NCI-H2107 (cell line): ENCODE measurements around the gene EML4.
"Not testable (repeated sequence)": the region's sequence is repeated elsewhere in the genome, so short reads cannot be mapped to it uniquely, and the experiment has no call there.

ENCODE experiments used
- DNase-seq: peaks from one replicate; lab custom pipeline; 2025; lab: John Stamatoyannopoulos, UW

The EML4 gene

DNA sequence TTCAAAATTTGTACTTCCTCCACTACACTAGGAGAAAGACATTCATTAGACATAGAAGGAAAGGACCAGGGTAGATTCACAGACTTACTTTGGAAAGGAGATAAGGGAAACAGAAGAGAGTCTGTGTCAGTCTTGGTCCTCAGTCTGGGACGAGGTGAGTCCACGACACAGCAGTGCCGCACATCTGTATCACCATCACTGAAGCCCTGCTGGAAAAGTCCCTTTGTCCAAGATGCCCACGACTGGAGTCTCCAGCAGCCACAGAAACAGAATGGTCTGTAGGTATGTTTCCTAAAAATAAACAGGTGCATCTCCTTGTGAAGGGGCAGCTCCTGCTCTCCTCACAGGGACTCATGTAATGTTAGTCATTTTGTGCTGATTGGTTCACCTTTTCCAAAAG, 164.4 kb downstream of the EML4 start:
- no peak for DNase-seq

DNA sequence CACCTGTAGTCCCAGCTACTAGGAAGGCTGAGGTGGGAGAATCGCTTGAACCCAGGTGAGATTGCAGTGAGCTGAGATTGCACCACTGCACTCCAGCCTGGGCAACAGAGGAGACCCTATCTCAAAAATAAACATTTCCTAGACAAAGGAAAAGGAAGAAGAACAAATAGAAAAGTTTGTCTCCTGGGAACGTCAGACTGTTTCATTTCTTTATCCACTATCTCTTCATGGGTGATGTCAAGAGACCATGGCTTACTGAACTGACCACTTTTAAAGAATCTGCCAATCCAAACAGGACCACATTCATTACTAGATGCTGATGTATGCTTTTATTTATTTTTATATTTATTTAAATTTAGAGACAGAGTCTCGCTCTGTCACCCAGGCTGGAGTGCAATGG, 165.1 kb downstream of the EML4 start:
- DNase-seq = no peak

- DNase-seq = not testable (repeated sequence)
These were observed 165.7 kb downstream of the EML4 start for GRCh38 chr2:42334865-42335264.

DNA sequence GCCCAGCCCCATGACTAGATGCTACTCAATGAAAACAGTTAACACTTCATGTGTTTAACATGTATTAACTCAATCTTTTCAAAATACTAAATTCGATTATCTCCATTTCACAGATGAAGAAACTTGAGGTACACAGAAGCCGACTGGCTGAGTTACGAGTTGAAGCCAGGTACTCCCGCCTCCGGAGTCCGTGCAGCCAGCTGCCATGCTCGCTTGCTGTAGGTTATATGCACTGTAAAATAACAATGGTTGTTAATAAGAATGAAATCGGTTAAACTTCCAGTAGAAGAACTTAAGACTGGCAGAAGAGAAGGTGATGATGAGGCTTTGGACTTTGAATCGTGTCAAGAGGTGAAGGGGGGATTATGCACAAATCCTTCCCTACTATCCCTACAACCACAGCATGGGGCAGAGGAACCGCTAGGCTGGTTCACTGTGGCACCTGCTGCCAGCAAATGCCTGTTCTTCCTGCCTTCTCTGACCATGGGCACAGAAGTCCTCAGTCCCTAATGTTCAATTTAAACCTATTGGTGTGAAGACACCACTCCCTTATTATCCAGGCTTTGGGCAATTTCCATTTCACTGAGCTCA, 166.5 kb downstream of the EML4 start:
- no peak for DNase-seq

DNA sequence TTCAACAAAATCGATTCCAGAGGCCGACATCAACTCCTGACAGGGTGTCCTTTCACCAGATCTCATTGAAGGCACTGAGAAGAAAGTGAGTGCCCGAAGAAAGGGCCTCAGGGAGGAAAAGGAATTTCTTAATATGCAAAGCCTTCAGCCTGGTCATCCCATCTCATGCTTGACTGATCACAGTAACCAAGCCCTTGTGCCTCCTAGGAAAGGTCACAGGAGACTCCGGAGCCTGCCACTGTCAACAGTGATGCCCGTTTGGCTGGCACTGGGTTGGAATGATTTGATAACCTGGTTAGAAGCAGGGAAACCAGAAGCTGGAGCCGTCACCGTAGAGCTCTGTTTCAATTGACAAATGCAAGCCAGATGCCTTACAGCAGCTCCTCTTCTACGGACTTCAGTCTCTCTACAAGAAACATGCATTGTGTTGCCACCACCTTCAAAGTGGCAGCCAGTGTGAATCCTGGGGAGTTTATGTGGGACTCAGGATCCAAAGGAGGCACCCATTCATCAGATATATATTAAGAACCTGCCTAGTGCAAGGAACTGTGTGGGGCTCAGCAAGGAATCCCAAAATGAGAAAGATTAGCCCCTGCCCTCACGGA, 167.3 kb downstream of the EML4 start:
- no peak for DNase-seq

- no peak for DNase-seq
These were observed 168.2 kb downstream of the EML4 start for GRCh38 chr2:42337356-42337820.

GRCh38 chr2:42337846-42338566, 168.9 kb downstream of the EML4 start:
- DNase-seq = no peak

- no peak for DNase-seq
These were observed 169.5 kb downstream of the EML4 start for GRCh38 chr2:42338567-42339190.

DNA sequence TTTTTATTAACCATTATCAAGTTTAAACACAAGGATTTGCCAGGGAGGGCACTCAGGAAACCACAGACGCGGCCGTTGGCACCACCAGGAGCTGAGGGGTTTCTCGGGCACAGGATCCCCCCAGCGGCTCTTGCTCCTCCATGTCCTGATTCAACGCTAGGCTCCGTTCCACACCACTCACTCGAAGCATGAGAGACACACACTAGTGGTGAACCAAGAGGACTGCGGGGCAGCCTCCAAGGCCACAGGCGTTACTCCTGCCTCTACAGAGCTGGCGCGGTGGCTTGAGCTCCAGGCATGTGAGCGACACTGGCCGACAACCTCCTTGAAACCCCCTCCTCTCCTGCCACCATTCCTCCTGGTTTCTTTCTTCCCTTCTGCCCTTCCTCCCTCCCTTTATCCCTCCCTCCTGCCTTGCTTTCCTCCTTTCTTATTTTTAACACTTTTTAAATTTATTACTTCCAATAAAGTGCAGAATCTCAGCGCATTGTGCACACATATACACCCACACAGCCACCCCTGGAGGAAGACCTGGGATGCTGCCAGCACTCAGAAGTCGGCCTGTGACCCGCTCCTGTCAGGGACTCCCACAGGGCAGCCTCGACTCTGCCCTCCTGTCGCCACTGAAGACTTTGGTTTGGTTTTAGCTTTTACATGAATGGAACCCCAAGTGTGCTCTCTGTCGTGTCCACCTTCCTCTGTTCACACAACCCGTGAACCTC, 170.2 kb downstream of the EML4 start:
- DNase-seq = no peak

- DNase-seq = no peak
These were observed 171.1 kb downstream of the EML4 start for GRCh38 chr2:42340045-42340937.

DNA sequence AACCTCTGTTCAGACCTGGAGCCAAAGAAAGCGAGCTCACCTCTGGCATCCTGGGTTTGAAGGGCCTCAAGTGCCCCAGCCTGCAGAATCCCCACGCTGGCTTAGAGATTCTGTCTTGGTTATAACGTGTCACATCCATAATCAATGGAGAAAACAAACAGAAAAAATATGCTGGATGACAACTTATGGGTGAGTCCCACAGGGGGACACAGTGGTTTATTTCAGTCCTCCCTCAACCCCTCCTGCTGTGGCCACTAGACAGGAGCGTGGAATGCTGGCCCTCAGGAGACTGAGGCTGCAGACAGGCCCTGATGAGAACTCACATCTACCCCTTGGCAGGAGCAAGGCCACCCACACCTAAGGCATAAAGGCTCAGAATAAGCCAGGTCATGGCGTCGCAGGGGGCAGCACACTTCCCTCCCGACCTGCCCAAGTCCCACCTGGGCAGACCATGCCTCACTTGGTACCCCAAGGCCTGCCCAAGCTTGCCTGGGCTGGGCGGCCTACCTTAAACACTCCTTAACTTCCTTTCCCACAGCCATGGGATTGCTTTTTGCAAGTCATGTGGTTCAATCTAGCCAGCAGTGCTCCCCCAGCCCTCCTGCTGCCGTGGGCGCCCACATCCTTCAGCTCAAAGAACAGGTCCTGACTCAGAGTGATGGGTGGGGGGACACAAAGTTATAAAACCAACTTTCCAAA, 171.9 kb downstream of the EML4 start:
- no peak for DNase-seq

- no peak for DNase-seq
These were observed 173.1 kb downstream of the EML4 start for GRCh38 chr2:42342061-42342794.

DNA sequence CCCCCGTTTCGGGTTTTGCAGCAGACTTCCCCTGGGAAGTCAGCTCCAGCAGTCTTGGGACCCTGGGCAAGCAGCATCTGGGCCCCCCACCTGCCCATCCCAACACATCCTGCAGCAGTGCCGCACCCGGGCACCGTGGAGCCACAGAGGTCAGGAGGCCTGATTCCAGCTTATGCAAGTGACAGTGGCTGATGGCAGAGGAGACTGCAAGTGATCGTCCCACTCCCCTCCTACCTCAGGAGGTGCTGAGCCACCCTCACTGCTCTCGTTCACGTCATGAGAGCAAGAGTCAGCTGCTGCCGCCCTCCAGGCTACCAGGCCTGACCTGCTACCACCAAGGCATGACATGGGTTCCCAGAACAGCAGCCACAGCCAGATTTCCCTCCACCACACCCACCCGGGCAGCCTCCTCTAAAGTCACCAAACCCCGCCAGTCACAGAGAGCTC, 173.7 kb downstream of the EML4 start:
- DNase-seq = no peak

DNA sequence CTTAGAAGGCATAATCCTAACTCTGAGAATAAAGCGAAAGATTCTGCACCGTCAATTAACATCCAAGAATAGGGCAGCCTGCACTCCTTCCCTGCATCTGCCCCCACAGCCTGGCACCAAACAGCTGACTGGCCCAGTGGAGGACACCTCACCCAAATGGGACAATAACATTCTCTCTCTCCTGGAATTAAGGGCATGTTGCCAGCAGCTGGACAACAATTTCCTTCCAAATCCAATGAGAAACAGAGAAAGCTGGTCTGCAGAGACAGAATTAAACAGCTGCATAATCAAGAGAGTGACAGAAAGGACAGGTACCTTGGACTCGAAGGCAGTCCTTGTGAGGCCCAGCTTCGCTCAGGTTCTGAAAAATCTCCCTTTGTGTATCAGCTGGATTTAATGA, 176.8 kb downstream of the EML4 start:
- no peak for DNase-seq

- DNase-seq = not testable (repeated sequence)
These were observed 177.7 kb downstream of the EML4 start for GRCh38 chr2:42346856-42347255.

DNA sequence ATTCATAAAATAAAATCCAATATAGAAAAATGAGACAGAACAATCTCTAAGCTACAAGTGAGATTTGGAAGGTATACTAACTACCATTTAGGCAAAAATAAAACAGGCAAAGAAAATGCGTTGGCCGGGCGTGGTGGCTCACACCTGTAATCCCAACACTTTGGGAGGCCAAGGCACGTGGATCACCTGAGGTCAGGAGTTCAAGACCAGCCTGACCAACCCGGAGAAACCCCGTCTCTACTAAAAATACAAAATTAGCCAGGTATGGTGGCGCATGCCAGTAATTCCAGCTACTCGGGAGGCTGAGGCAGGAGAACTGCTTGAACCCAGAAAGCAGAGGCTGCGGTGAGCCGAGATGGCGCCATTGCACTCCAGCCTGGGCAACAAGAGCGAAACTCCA, 178.4 kb downstream of the EML4 start:
- not testable (repeated sequence) for DNase-seq

DNA sequence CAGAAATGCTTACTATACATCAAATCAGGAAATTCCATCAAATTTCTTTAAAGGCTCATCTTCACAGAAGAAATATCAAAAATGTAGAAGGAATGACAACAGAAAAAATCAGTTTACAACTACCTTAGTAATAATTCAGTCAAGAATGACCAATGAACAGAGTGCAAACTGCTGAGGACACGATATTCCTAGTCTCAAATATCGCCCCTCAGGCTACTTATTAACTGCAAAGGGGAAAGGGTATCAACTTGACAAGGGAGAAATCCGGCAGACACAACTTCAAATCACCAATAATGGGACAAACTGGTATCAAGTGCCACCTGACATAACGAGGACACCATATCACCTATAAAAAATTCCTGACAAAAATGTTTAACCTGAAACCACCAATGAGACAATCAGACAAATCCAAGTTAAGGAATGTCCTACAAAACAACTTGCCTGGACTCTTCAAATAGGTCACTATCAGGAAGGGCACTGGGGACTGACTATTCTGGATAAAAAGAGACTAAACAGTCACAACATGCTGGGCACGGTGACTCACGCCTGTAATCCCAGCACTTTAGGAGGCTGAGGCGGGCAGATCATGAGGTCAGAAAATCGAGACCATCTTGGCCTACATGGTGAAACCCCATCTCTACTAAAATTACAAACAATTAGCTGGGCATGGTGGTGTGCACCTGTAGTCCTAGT, 179.1 kb downstream of the EML4 start:
- DNase-seq = no peak

GRCh38 chr2:42350434-42351063, 181.4 kb downstream of the EML4 start:
- no peak for DNase-seq

GRCh38 chr2:42351864-42352263, 182.7 kb downstream of the EML4 start:
- no peak for DNase-seq
